ENCODE results near the gene ALDH9A1. TPM values are rescaled to one million over a fixed set of nuclear protein-coding genes. Genes with fewer than 3 reads are reported as not detected.

ALDH9A1 gene
- total and polyA plus RNA-seq, 2 of the 8 experiments (the other 6 are each of a cell fraction or from before 2014, with no cell fraction given): 57.6 to 63.8 TPM

- WGBS, 2 experiments (ENCODE audit: extremely low coverage in 1 of 2, insufficient coverage in 1 of 2, insufficient read length in 1 of 2, insufficient replicate concordance in 2 of 2, low coverage in 1 of 2, low lambda C conversion rate in 2 of 2, missing lambda C conversion rate in 1 of 2): 71% methylated on average over 1 of the region's 1 CpG; no CpG with 5 or more reads in 1 of the 2 experiments
- POLR2A ChIA-PET (ENCODE audit: partially characterized antibody): interaction anchor here (0.9 kb wide), 1 partner anchor 11 kb away, joined by 3 read pairs; the partner anchor contains the start of gene MGST3
- CTCF ChIA-PET (ENCODE audit: partially characterized antibody): interaction anchor here (0.6 to 1.1 kb wide), 3 partner anchors 18 to 398 kb away, joined by 3 to 6 read pairs (median 4); no protein-coding TSS in a partner anchor
- TF ChIP-seq CEBPB (IDR thresholded peaks at IDR 0.05; ENCODE audit: low read depth, low read length): no peak
- no peak for TF ChIP-seq ASH2L (IDR thresholded peaks at IDR 0.05; ENCODE audit: low read length)
- TF ChIP-seq NANOG (IDR thresholded peaks at IDR 0.05; ENCODE audit: insufficient read depth, low read depth, low read length, poor library complexity, severe bottlenecking): no peak
- TF ChIP-seq TEAD4 (IDR thresholded peaks at IDR 0.05; ENCODE audit: low read depth, low read length): no peak
Measured at GRCh38 chr1:165619647-165620151, 78.7 kb downstream of the ALDH9A1 start.

More at GRCh38 chr1:165619647-165620151, 78.7 kb downstream of the ALDH9A1 start:
- H2BK15ac ChIP-seq (ENCODE audit: low read length): no peak overlapping the region
- no peak overlapping the region for H4K91ac ChIP-seq (replicated peaks; ENCODE audit: insufficient read length, low read length)
- H4K20me1 ChIP-seq (replicated peaks in 1 of 2; ENCODE audit: control insufficient read depth in 1 of 2, insufficient read depth in 2 of 2, low read length in 2 of 2): no peaks in the 10 kb centered on the region
- DNase-seq (ENCODE audit: low read depth in 1 of 2, low spot score in 2 of 2) (no peak), FAIRE-seq (no peak)
- H3K9me3 ChIP-seq (ENCODE audit: insufficient read depth in 2 of 2, low read depth in 1 of 2, low read length in 1 of 2): no peaks in the 10 kb centered on the region
- H3K23me2 ChIP-seq (ENCODE audit: low read depth, low read length): no peaks in the 10 kb centered on the region; the same call in none of the 2 replicates
- no peak overlapping the region for H2BK12ac ChIP-seq (ENCODE audit: low read depth, low read length)
- no peak overlapping the region for H4K8ac ChIP-seq (ENCODE audit: extremely low read depth, insufficient read depth, low read length)
- H2AK5ac ChIP-seq (ENCODE audit: low read depth, low read length): no peak overlapping the region
- H3K9ac ChIP-seq (replicated peaks in 1 of 4; ENCODE audit: extremely low read depth in 1 of 4, low read depth in 3 of 4, low read length in 3 of 4): no peak overlapping the region
- H3K18ac ChIP-seq (ENCODE audit: extremely low read depth, low read length): no peak overlapping the region
- H3K79me1 ChIP-seq (ENCODE audit: low read depth, low read length): no peaks in the 10 kb centered on the region
- no peak overlapping the region for H4K5ac ChIP-seq (ENCODE audit: insufficient read length, low read depth, low read length)
- no peak overlapping the region for H3K27ac ChIP-seq (ENCODE audit: low read depth, low read length)
- H3K4me2 ChIP-seq (ENCODE audit: insufficient read depth in 1 of 2, low read depth in 2 of 2, low read length in 2 of 2): no peak overlapping the region
- no peak overlapping the region for H3K14ac ChIP-seq (ENCODE audit: insufficient read length)
- H3K4me1 ChIP-seq (replicated peaks in 1 of 4; ENCODE audit: control insufficient read depth in 3 of 4, insufficient read depth in 4 of 4, low read length in 3 of 4): peaks cover 0 to 11% (median 1%) of the 10 kb centered on the region in 4 experiments; a peak in 4 of 7 replicates
- H2BK20ac ChIP-seq (ENCODE audit: low read length): no peak overlapping the region
- H3K56ac ChIP-seq (replicated peaks; ENCODE audit: insufficient read length, low read depth, low read length): no peak overlapping the region
- H2AFZ ChIP-seq (ENCODE audit: low read length): no peak overlapping the region
- no peaks in the 10 kb centered on the region for H3K27me3 ChIP-seq (replicated peaks in 1 of 4; ENCODE audit: control insufficient read depth in 3 of 4, extremely low read depth in 1 of 4, insufficient read depth in 3 of 4, low read length in 3 of 4)
- H2BK120ac ChIP-seq (replicated peaks; ENCODE audit: low read depth, low read length): no peak overlapping the region
- no peak overlapping the region for H3K23ac ChIP-seq (ENCODE audit: insufficient read length)
- H3K79me2 ChIP-seq (ENCODE audit: control insufficient read depth in 1 of 2, insufficient read depth in 2 of 2, low read length in 2 of 2): no peaks in the 10 kb centered on the region
- no peak overlapping the region for H2BK5ac ChIP-seq (ENCODE audit: low read depth, low read length)
- H3K4me3 ChIP-seq (ENCODE audit: extremely low read depth in 1 of 4, insufficient read depth in 2 of 4, low read depth in 3 of 4, low read length in 4 of 4): no peak overlapping the region
- no peaks in the 10 kb centered on the region for H3K36me3 ChIP-seq (ENCODE audit: control insufficient read depth in 2 of 4, insufficient read depth in 4 of 4, low read length in 3 of 4)
- H3K4ac ChIP-seq (replicated peaks; ENCODE audit: insufficient read length, low read depth, low read length): no peak overlapping the region

All from H1 (cell line).